A673 (cell line): ENCODE measurements around the gene GLI3. TPM values are rescaled to one million over a fixed set of nuclear protein-coding genes. Genes with fewer than 3 reads are reported as not detected.

Source experiments
- BruUV-seq: library from RNA; stranded (reverse); fragments of 400-500 nt; replicated peaks from 2 replicates; lab custom pipeline; 2021; lab: Mats Ljungman, UMichigan
- CTCF ChIA-PET: fragments of 300-600 bp; sonication (Branson Sonifier 250); formaldehyde crosslinking; loops from one replicate; lab custom pipeline; 2022; ENCODE audit warnings: antibody characterized with exemption; lab: Charles Lee
- POLR2A ChIA-PET: fragments of 300-600 bp; sonication (Branson Sonifier 250); formaldehyde crosslinking; loops from one replicate; lab custom pipeline; 2022; ENCODE audit warnings: antibody characterized with exemption; ENCODE audit not compliant: low non-redundant PET; lab: Charles Lee
- DNase-seq: peaks from one replicate; pipeline ENCODE4 v3.0.0-alpha.2; 2015; ENCODE audit warnings: low spot score
- H3K27ac ChIP-seq: fragments of 200-600 bp; sonication (generic); 2 replicates; pipeline ENCODE4 v1.5.1; 2016; ENCODE audit warnings: mixed run types, low read depth, mild to moderate bottlenecking, mixed read lengths, antibody characterized with exemption, low read length; ENCODE audit not compliant: poor library complexity, severe bottlenecking
- H3K27me3 ChIP-seq: fragments of 200-600 bp; sonication (generic); replicated peaks from 2 replicates; pipeline ENCODE4 v1.6.1; 2017; ENCODE audit warnings: mixed run types, low read depth, mild to moderate bottlenecking, mixed read lengths, antibody characterized with exemption, low read length; ENCODE audit not compliant: insufficient read depth, poor library complexity
- H3K36me3 ChIP-seq: fragments of 200-600 bp; sonication (generic); 2 replicates; pipeline ENCODE4 v1.6.1; 2016; ENCODE audit warnings: mixed run types, mild to moderate bottlenecking, mixed read lengths, antibody characterized with exemption, low read length; ENCODE audit not compliant: insufficient read depth, poor library complexity, severe bottlenecking
- H3K4me1 ChIP-seq: fragments of 200-600 bp; sonication (generic); 2 replicates; pipeline ENCODE4 v1.6.1; 2017; ENCODE audit warnings: mixed run types, mild to moderate bottlenecking, mixed read lengths, antibody characterized with exemption, low read length; ENCODE audit not compliant: insufficient read depth, poor library complexity, severe bottlenecking
- H3K4me3 ChIP-seq: fragments of 200-600 bp; sonication (generic); 2 replicates; pipeline ENCODE4 v1.5.1; 2016; ENCODE audit warnings: low read depth, mixed run types, mild to moderate bottlenecking, mixed read lengths, low read length; ENCODE audit not compliant: poor library complexity, severe bottlenecking
- H3K9me3 ChIP-seq: fragments of 200-600 bp; sonication (generic); 2 replicates; pipeline ENCODE4 v1.6.1; 2016; ENCODE audit warnings: mixed run types, low read depth, mild to moderate bottlenecking, mixed read lengths, antibody characterized with exemption, low read length; ENCODE audit not compliant: poor library complexity, severe bottlenecking
- EZH2 ChIP-seq: fragments of 200-600 bp; sonication (generic); IDR thresholded peaks from 2 replicates; pipeline ENCODE4 v1.6.1; 2017; ENCODE audit warnings: borderline replicate concordance, low read depth, mild to moderate bottlenecking, mixed read lengths, antibody characterized with exemption, low read length; ENCODE audit not compliant: poor library complexity, severe bottlenecking
- intact Hi-C: fragments of 100-400 bp; cut with micrococcal nuclease; formaldehyde crosslinking; loops from one replicate; pipeline ENCODE4 v1.10.0; 2022; ENCODE audit not compliant: unreplicated experiment
- total RNA-seq: library from RNA; stranded (reverse); gene quantifications from 2 replicates; pipeline ENCODE4 v1.2.3, GENCODE V29; 2021
- TF ChIP-seq, protein P1 (sequence below): fragments of 300-800, 200-600 bp; sonication (generic); conservative IDR thresholded peaks from 2 replicates; pipeline ENCODE4 v1.5.1; 2017; ENCODE audit warnings: low read depth, mild to moderate bottlenecking, antibody characterized with exemption, low read length, moderate library complexity, mixed read lengths

Gene GLI3
- total RNA-seq, 1 experiment from 2014 or later = 52.6 TPM

GRCh38 chr7:42002654-42003053 lies 234.4 kb downstream of the GLI3 start:
- CTCF ChIA-PET = no interaction called here
- POLR2A ChIA-PET = no interaction called here
- H3K4me1 ChIP-seq = peaks cover 38% of the 10 kb centered on the region

DNA sequence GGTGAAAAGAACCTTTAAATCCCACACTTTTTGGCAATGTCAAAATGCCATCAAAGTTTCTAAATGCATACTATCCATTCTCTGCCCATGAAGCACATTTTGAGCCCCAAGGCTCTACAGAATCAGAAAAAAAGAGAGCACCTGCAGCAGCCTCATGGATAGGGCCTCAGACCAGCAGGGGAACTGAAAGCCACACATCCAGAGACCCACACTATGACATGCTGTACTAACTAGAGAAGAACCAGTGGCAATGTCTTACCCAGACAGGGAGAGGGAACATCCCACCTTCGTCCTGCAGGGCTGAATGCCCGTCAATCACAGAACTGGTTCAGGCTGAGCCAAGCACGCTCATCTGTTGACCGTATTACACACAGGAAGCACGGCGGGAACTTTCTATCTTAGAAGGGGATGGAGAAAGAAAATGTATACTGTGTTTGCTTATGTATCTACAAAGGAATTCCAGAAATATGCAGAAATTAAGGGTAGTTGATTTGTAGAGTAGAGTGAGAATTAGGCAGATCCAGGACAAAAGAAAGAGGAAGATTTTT lies 237.2 kb downstream of the GLI3 start:
- Histone ChIP-seq H3K36me3 (no peaks in the 10 kb centered on the region), H3K4me3 (no peak overlapping the region), H3K4me1 (peaks cover 67% of the 10 kb centered on the region), H3K27me3 (no peaks in the 10 kb centered on the region), H3K9me3 (no peaks in the 10 kb centered on the region), H3K27ac (peak overlapping the region; percentile 19)
- intact Hi-C loops = no loop called here
- no peak for TF ChIP-seq EZH2
- TF ChIP-seq, protein P1, sequence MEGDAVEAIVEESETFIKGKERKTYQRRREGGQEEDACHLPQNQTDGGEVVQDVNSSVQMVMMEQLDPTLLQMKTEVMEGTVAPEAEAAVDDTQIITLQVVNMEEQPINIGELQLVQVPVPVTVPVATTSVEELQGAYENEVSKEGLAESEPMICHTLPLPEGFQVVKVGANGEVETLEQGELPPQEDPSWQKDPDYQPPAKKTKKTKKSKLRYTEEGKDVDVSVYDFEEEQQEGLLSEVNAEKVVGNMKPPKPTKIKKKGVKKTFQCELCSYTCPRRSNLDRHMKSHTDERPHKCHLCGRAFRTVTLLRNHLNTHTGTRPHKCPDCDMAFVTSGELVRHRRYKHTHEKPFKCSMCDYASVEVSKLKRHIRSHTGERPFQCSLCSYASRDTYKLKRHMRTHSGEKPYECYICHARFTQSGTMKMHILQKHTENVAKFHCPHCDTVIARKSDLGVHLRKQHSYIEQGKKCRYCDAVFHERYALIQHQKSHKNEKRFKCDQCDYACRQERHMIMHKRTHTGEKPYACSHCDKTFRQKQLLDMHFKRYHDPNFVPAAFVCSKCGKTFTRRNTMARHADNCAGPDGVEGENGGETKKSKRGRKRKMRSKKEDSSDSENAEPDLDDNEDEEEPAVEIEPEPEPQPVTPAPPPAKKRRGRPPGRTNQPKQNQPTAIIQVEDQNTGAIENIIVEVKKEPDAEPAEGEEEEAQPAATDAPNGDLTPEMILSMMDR = no peak
- ChIA-PET CTCF (no interaction called here), POLR2A (no interaction called here)
- no peak for DNase-seq
- no TSS peak for BruUV-seq

More at GRCh38 chr7:42002654-42003053, 234.4 kb downstream of the GLI3 start:
- DNase-seq = peak; percentile 67
- BruUV-seq = no TSS peak
- Histone ChIP-seq H3K27ac (no peak overlapping the region), H3K27me3 (no peaks in the 10 kb centered on the region), H3K9me3 (no peaks in the 10 kb centered on the region), H3K36me3 (no peaks in the 10 kb centered on the region), H3K4me3 (no peak overlapping the region)
- intact Hi-C loops = no loop called here
- TF ChIP-seq, protein P1 = no peak
- TF ChIP-seq EZH2 = no peak

DNA sequence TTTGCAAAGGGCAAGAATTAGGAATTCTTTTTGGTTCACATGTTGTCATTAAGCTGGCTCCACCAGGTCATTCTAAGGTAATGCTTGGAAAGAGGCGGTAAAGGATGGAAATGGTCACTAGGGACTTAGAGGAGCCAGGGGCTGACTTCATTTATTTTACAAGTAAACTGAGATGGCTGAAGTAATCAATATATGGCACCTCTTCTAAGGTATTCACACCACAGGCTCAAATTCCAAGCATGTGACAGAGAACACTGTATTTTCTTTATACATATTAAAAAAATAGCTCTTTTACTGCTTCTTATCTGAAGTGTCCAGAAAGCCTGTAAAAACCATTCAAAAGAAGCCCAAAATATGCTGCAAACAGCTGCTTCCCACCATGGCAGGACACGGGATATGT lies 239.0 kb downstream of the GLI3 start:
- POLR2A ChIA-PET = no interaction called here
- Histone ChIP-seq H3K4me3 (no peak overlapping the region), H3K4me1 (peaks cover 84% of the 10 kb centered on the region), H3K27me3 (no peaks in the 10 kb centered on the region), H3K27ac (no peak overlapping the region), H3K36me3 (no peaks in the 10 kb centered on the region), H3K9me3 (no peaks in the 10 kb centered on the region)
- CTCF ChIA-PET = no interaction called here
- BruUV-seq = no TSS peak
- no peak for TF ChIP-seq EZH2
- TF ChIP-seq, protein P1 = no peak
- intact Hi-C loops = no loop called here
- DNase-seq = no peak
